HCT116 (cell line): ENCODE results near the gene BMP8B. TPM values are rescaled to one million over a fixed set of nuclear protein-coding genes. Genes with fewer than 3 reads are reported as not detected.
"Not testable (repeated sequence)": the region's sequence is repeated elsewhere in the genome, so short reads cannot be mapped to it uniquely, and the experiment has no call there.

Experiments used
- ATAC-seq: fragments of 200-7000 bp; cut with Tn5 transposase; 2 replicates; pipeline ENCODE4 v1.9.1; 2020; ENCODE audit warnings: mild to moderate bottlenecking, moderate library complexity
- BruUV-seq: library from RNA; stranded (reverse); fragments of 400-500 nt; replicated peaks from 2 replicates; lab custom pipeline; 2021; lab: Mats Ljungman, UMichigan
- CTCF ChIA-PET: fragments of 300-600 bp; sonication (Branson Sonifier 250); formaldehyde crosslinking; loops from one replicate; lab custom pipeline; 2021; ENCODE audit warnings: antibody characterized with exemption; lab: Charles Lee
- POLR2A ChIA-PET: fragments of 300-600, 350-600 bp; sonication (Branson Sonifier 250); formaldehyde crosslinking; loops from one replicate; lab custom pipeline; 2021; ENCODE audit warnings: antibody characterized with exemption; lab: Charles Lee
- RAD21 ChIA-PET, 2 experiments: fragments of 300-600 bp; sonication (Branson Sonifier 250); formaldehyde crosslinking; loops; one replicate each; lab custom pipeline; 2023; ENCODE audit warnings: low total read pairs in 2 of 2; ENCODE audit not compliant: uncharacterized antibody in 2 of 2, unreplicated experiment in 2 of 2, low non-redundant PET in 1 of 2; lab: Charles Lee
- DNase-seq: peaks from one replicate; pipeline ENCODE4 v3.0.0-alpha.2; 2010; ENCODE audit warnings: low read depth, low spot score
- H2AFZ ChIP-seq: fragments of 200-600 bp; shearing (Covaris generic), sonication (generic); 2 replicates; pipeline ENCODE4 v1.6.1; 2017; ENCODE audit warnings: low read depth, mixed run types, mixed read lengths, antibody characterized with exemption, low read length; ENCODE audit not compliant: poor library complexity, severe bottlenecking
- H3K27ac ChIP-seq: 2 replicates; pipeline ENCODE4 v1.5.1; 2012; ENCODE audit warnings: low read depth, low read length
- H3K27me3 ChIP-seq: fragments of 200-600 bp; sonication (generic); 2 replicates; pipeline ENCODE4 v1.6.1; 2016; ENCODE audit warnings: mixed run types, low read length, mixed read lengths; ENCODE audit not compliant: insufficient read depth
- H3K36me3 ChIP-seq, 2 experiments: fragments of 200-500 bp in 1 of 2; fragments of 200-600 bp in 1 of 2; sonication (Bioruptor generic) in 1 of 2; sonication (generic) in 1 of 2; 2 replicates each; pipeline versions ENCODE4 v1.5.1 to v1.6.1; 2014 to 2016; ENCODE audit warnings: low read length in 2 of 2, inconsistent platforms in 1 of 2, mixed read lengths in 1 of 2, mixed run types in 1 of 2; ENCODE audit not compliant: insufficient read depth in 2 of 2, control insufficient read depth in 1 of 2
- H3K4me1 ChIP-seq, 2 experiments: fragments of 200-600 bp in 1 of 2; sonication (generic) in 1 of 2; 2 replicates each; pipeline versions ENCODE4 v1.5.1 to v1.6.1; 2012 to 2017; ENCODE audit warnings: low read length in 2 of 2, inconsistent platforms in 1 of 2, mild to moderate bottlenecking in 1 of 2, mixed read lengths in 1 of 2, mixed run types in 1 of 2, moderate library complexity in 1 of 2; ENCODE audit not compliant: insufficient read depth in 2 of 2, control insufficient read depth in 1 of 2
- H3K4me2 ChIP-seq: fragments of 200-600 bp; sonication (generic); 2 replicates; pipeline ENCODE4 v1.6.1; 2017; ENCODE audit warnings: mixed run types, low read length, mixed read lengths
- H3K4me3 ChIP-seq, 2 experiments: fragments of 200-600 bp in 1 of 2; sonication (generic) in 1 of 2; replicated peaks in 1 of 2; 2 replicates each; pipeline ENCODE4 v1.5.1; 2011 to 2016; ENCODE audit warnings: low read length in 2 of 2, control low read depth in 1 of 2, low read depth in 1 of 2, mild to moderate bottlenecking in 1 of 2, mixed read lengths in 1 of 2, mixed run types in 1 of 2
- H3K79me2 ChIP-seq: fragments of 200-600 bp; sonication (generic); 2 replicates; pipeline ENCODE4 v1.6.1; 2017; ENCODE audit warnings: mild to moderate bottlenecking, mixed run types, low read length, moderate library complexity, mixed read lengths; ENCODE audit not compliant: insufficient read depth
- H3K9ac ChIP-seq: fragments of 200-600 bp; sonication (generic); 2 replicates; pipeline ENCODE4 v1.6.1; 2016; ENCODE audit warnings: low read length, mixed read lengths
- H3K9me2 ChIP-seq: fragments of 200-600 bp; sonication (generic), shearing (Covaris generic); 2 replicates; pipeline ENCODE4 v1.6.1; 2017; ENCODE audit warnings: mixed run types, mild to moderate bottlenecking, moderate library complexity; ENCODE audit not compliant: insufficient read depth
- H3K9me3 ChIP-seq, 2 experiments: fragments of 200-500 bp in 1 of 2; fragments of 200-600 bp in 1 of 2; sonication (Bioruptor generic) in 1 of 2; sonication (generic) in 1 of 2; 2 replicates each; pipeline ENCODE4 v1.6.1; 2014 to 2017; ENCODE audit warnings: low read length in 2 of 2, mixed read lengths in 2 of 2, inconsistent platforms in 1 of 2, low read depth in 1 of 2, mild to moderate bottlenecking in 1 of 2, mixed run types in 1 of 2, moderate library complexity in 1 of 2; ENCODE audit not compliant: control insufficient read depth in 1 of 2, insufficient read depth in 1 of 2
- H4K20me1 ChIP-seq: fragments of 200-600 bp; sonication (generic), shearing (Covaris generic); 2 replicates; pipeline ENCODE4 v1.6.1; 2017; ENCODE audit warnings: mixed run types, mild to moderate bottlenecking, moderate library complexity; ENCODE audit not compliant: insufficient read depth
- ATF3 ChIP-seq: IDR thresholded peaks from 2 replicates; pipeline ENCODE4 v1.6.1; 2012
- CBX3 ChIP-seq: IDR thresholded peaks from 2 replicates; pipeline ENCODE4 v1.6.1; 2012; ENCODE audit warnings: low read depth
- FOSL1 ChIP-seq: IDR thresholded peaks from 2 replicates; pipeline ENCODE4 v1.6.1; 2012; ENCODE audit warnings: low read depth
- POLR2AphosphoS5 ChIP-seq: IDR thresholded peaks from 2 replicates; pipeline ENCODE4 v1.6.1; 2011; ENCODE audit warnings: mild to moderate bottlenecking, low read depth, low read length, moderate library complexity
- SP1 ChIP-seq: IDR thresholded peaks from 2 replicates; pipeline ENCODE4 v1.6.1; 2012; ENCODE audit warnings: low read depth
- YY1 ChIP-seq: IDR thresholded peaks from 2 replicates; pipeline ENCODE4 v1.6.1; 2011; ENCODE audit warnings: low read length, low read depth, moderate library complexity, mild to moderate bottlenecking; ENCODE audit not compliant: insufficient replicate concordance; ENCODE audit errors: extremely low read depth
- ZNF274 ChIP-seq: fragments of 200-500 bp; sonication (Bioruptor generic); IDR thresholded peaks from 2 replicates; pipeline ENCODE4 v1.6.1; 2014; ENCODE audit warnings: mild to moderate bottlenecking, low read depth, low read length, inconsistent platforms
- intact Hi-C: fragments of 100-400 bp; cut with micrococcal nuclease; formaldehyde crosslinking; loops from 2 replicates; pipeline ENCODE4 v1.10.0; 2022
- total RNA-seq: library from RNA; stranded (reverse); gene quantifications from one replicate; pipeline ENCODE4 v1.2.1, GENCODE V29; 2021; ENCODE audit not compliant: unreplicated experiment

BMP8B gene
- total RNA-seq, 1 experiment from 2014 or later = 9.5 TPM

DNA sequence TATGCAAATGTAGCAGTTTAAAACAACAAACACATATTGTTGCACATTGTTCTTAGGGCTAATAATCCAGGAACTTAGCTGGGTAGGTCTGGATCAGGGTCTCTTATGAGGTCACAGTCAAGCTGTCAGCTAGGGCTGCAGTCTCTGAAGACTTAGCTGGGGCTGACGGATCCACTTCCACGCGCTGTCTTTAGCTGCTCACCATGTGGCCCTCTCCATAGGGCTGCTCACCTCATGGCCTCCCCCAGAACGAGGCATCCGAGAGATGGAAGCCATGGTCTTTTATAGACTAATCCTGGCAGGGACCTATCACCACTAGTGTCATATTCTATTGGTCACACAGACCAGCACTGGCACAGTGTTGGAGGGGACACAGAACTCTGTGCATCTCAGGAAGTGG is 8.8 kb downstream of the BMP8B start (continued):
- no peak for TF ChIP-seq SP1

DNA sequence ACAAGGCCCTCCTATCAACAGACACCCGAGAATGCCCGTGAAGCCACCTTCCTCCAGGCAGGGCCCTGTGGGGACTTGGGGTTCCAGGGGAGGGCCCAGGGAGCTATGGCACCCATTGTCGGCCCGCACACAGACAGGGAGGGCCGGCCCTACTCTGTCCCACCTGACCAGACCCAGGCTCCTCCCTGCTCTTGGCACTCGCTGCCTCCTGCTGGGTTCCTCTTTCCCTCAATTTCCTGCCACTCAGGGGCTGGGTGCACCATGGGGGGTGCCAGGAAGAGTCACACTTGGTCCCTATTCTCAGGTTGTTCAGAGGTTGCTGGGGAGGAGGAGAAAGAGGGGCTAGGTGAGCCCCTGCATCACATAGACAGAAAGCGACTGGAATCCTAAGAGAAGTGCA is 9.5 kb downstream of the BMP8B start:
- Histone ChIP-seq H3K9ac (no peak overlapping the region), H2AFZ (no peak overlapping the region), H3K9me3 (no peaks in the 10 kb centered on the region), H3K9me2 (no peaks in the 10 kb centered on the region), H3K27me3 (no peaks in the 10 kb centered on the region), H3K4me2 (no peak overlapping the region), H3K36me3 (no peaks in the 10 kb centered on the region), H3K4me3 (no peak overlapping the region), H3K79me2 (no peaks in the 10 kb centered on the region), H3K4me1 (peaks cover 0 to 5% of the 10 kb centered on the region in 2 experiments; a peak in 2 of 4 replicates), H4K20me1 (no peaks in the 10 kb centered on the region), H3K27ac (no peak overlapping the region)
- ChIA-PET POLR2A (no interaction called here), RAD21 (no interaction called here), CTCF (no interaction called here)
- DNase-seq (no peak), ATAC-seq (no peak)
- no peak for TF ChIP-seq POLR2AphosphoS5
- no peak for TF ChIP-seq CBX3
- TF ChIP-seq ATF3 = no peak
- TF ChIP-seq FOSL1 = no peak
- TF ChIP-seq ZNF274 = no peak
- TF ChIP-seq YY1 = no peak
- BruUV-seq = no TSS peak
- intact Hi-C loops = no loop called here

- BruUV-seq, DNase-seq, H3K4me2 ChIP-seq, intact Hi-C loops, ATAC-seq, CTCF ChIA-PET, H3K79me2 ChIP-seq, H3K9ac ChIP-seq, H3K27ac ChIP-seq, H2AFZ ChIP-seq, H3K36me3 ChIP-seq, RAD21 ChIA-PET, H3K27me3 ChIP-seq, POLR2A ChIA-PET, H3K4me3 ChIP-seq, H4K20me1 ChIP-seq, H3K4me1 ChIP-seq, H3K9me3 ChIP-seq, H3K9me2 ChIP-seq: not testable (repeated sequence)
These were observed 10.1 kb downstream of the BMP8B start for GRCh38 chr1:39778463-39779099.

DNA sequence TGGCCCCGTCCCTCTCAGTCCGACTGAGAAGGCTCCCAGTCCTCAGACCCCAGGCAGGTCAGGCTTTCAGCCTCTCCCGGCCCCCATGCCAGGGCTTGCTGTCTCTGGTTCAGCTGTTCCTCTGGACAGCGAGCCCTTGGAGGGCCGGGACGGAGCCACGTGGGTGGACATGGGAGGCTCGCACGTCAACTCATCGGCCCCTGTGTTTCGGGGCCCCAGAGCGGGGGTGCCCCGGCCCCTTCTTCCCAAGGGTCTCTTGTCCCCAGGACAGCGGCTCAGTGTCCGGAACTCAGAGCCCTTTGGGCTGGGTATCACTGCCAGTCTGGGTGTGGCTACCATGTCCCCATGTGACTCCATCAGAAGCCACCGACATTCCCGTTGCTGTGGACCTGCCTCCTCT is 10.8 kb downstream of the BMP8B start:
- H4K20me1 ChIP-seq, H3K36me3 ChIP-seq, CTCF ChIA-PET, H3K79me2 ChIP-seq, RAD21 ChIA-PET, ATAC-seq, POLR2A ChIA-PET, DNase-seq, H3K4me1 ChIP-seq, H3K9me3 ChIP-seq, H3K9ac ChIP-seq, H3K9me2 ChIP-seq, H2AFZ ChIP-seq, BruUV-seq, intact Hi-C loops, H3K27ac ChIP-seq, H3K4me2 ChIP-seq, H3K4me3 ChIP-seq, H3K27me3 ChIP-seq: not testable (repeated sequence)
